Measurements from ENCODE around the gene FOLR1. TPM values are rescaled to one million over a fixed set of nuclear protein-coding genes. Genes with fewer than 3 reads are reported as not detected.
A peak's percentile ranks its signal among the peaks of the same experiment; 100 is the strongest.

FOLR1 gene
- total and polyA plus RNA-seq, 2 of the 4 experiments (the other 2 are of a cell fraction) = 0.24 TPM; not detected in 1

DNA sequence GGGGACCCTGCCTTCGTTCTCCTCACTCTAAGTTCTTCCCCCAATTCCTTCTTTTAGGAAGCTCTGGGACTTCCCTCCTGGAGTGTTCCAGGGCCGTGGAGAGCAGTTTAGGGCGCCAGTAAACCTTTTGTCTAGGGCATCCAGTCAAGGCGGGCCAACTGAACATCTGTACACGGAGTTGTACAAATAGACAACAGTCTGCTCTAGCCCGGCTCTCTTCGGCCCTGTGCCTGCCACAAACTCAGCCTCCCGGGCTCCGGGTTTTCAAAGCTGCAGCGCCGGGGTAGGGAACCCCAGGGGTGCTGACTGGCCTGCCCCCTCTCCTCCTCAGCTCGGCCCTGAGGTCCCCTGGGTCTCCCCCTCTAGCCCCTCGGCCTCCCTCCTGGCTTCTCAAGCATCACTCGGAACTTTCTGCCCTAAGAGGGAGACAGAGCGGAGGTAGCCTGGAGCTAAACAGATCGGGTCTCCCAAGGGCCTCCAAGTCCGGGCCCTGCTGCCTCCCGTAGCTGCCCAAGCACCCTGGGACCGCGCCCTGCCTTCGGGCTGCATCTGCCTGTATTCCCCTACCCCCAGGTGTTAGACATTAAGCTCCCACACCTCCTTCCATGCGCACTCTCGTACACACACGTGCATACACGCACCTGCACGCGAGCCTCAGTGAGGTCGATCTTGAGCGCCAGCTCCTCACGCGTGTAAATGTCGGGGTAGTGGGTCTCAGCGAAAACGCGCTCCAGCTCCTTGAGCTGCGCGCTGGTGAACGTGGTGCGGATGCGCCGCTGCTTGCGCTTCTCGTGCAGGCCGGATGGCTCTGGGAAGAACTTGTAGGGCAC lies 48.7 kb downstream of the FOLR1 start:
- no TSS peak for BruUV-seq (replicated peaks)

More for the DNA sequence above, 48.7 kb downstream of the FOLR1 start:
- peak overlapping the region; percentile 37; the same call in 1 of the 2 replicates for H3K14ac ChIP-seq (replicated peaks; ENCODE audit: low read depth, low read length)
- DNase-seq (no peak), ATAC-seq (ENCODE audit: low read depth) (peak; percentile 1; the same call in 1 of the 2 replicates)
- no peak overlapping the region; a peak in 1 of 4 replicates for H4K8ac ChIP-seq (ENCODE audit: low read depth in 2 of 2, low read length in 2 of 2)
- H3K4me3 ChIP-seq (ENCODE audit: insufficient read depth, low read depth, low read length) = no peak overlapping the region
- H3K18ac ChIP-seq (ENCODE audit: low read depth, low read length) = no peak overlapping the region
- H3K79me1 ChIP-seq (ENCODE audit: low read depth in 1 of 2, low read length in 2 of 2) = no peaks in the 10 kb centered on the region; a peak in 1 of 4 replicates
- H2BK120ac ChIP-seq (ENCODE audit: low read depth, low read length) = no peak overlapping the region
- peaks cover 2% of the 10 kb centered on the region; the same call in 1 of the 2 replicates for H3K9me3 ChIP-seq (ENCODE audit: control insufficient read depth, insufficient read depth, low read length)
- no peak overlapping the region for H4K91ac ChIP-seq (ENCODE audit: insufficient read depth, low read depth, low read length)
- H3K4me2 ChIP-seq (ENCODE audit: low read depth, low read length) = peak overlapping the region; percentile 3; the same call in 1 of the 2 replicates
- H3K9me1 ChIP-seq (ENCODE audit: insufficient read depth, low read length) = no peaks in the 10 kb centered on the region
- H2AFZ ChIP-seq (replicated peaks; ENCODE audit: low read length, poor library complexity) = peak overlapping the region; percentile 84
- no peak overlapping the region for H3K4ac ChIP-seq (ENCODE audit: low read depth, low read length)
- H2BK15ac ChIP-seq (ENCODE audit: low read depth, low read length) = no peak overlapping the region
- H3K36me3 ChIP-seq (ENCODE audit: control insufficient read depth, insufficient read depth, low read length) = peaks cover 23% of the 10 kb centered on the region
- intact Hi-C loops (cut with micrococcal nuclease) = no loop called here
- H3K27me3 ChIP-seq (ENCODE audit: control insufficient read depth, insufficient read depth, low read length) = peaks cover 52% of the 10 kb centered on the region
- H3K23ac ChIP-seq (ENCODE audit: low read depth, low read length) = peak overlapping the region; percentile 69
- no peak overlapping the region for H3K9ac ChIP-seq (ENCODE audit: low read depth, low read length)
- POLR2A ChIA-PET (ENCODE audit: unreplicated experiment) = no interaction called here
- CTCF ChIA-PET = no interaction called here
- no peak overlapping the region for H3K56ac ChIP-seq (ENCODE audit: extremely low read depth, insufficient read depth, low read length)
- H2BK5ac ChIP-seq (ENCODE audit: low read depth, low read length, poor library complexity, severe bottlenecking) = no peak overlapping the region
- H2AK5ac ChIP-seq (ENCODE audit: low read depth, low read length) = no peak overlapping the region
- H3K4me1 ChIP-seq (ENCODE audit: control insufficient read depth, insufficient read depth, low read length) = peaks cover 2% of the 10 kb centered on the region; the same call in 1 of the 2 replicates
- dilution Hi-C loops (cut with HindIII; ENCODE audit: low sequenced_read_pairs, unreplicated experiment) = no loop called here
- H3K27ac ChIP-seq (ENCODE audit: insufficient read depth, low read length) = no peak overlapping the region
- H4K20me1 ChIP-seq (ENCODE audit: insufficient read depth, low read length) = peaks cover 35% of the 10 kb centered on the region
- in situ Hi-C loops (cut with MboI; ENCODE audit: low sequenced_read_pairs) = no loop called here
- H2AK9ac ChIP-seq (replicated peaks; ENCODE audit: low read depth, low read length, poor library complexity) = no peak overlapping the region
- no peak overlapping the region for H4K5ac ChIP-seq (ENCODE audit: low read depth, low read length)
- WGBS, 2 experiments (ENCODE audit: extremely low coverage in 2 of 2, insufficient read length in 1 of 2) = 23% methylated on average over 8 of the region's 44 CpGs; no CpG with 5 or more reads in 1 of the 2 experiments
- H2BK20ac ChIP-seq (ENCODE audit: low read depth, low read length) = no peak overlapping the region
- TF ChIP-seq, protein P1, sequence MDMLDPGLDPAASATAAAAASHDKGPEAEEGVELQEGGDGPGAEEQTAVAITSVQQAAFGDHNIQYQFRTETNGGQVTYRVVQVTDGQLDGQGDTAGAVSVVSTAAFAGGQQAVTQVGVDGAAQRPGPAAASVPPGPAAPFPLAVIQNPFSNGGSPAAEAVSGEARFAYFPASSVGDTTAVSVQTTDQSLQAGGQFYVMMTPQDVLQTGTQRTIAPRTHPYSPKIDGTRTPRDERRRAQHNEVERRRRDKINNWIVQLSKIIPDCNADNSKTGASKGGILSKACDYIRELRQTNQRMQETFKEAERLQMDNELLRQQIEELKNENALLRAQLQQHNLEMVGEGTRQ (IDR thresholded peaks at IDR 0.05; ENCODE audit: low read depth, low read length) = no peak
- TF ChIP-seq RFX5 (IDR thresholded peaks at IDR 0.05; ENCODE audit: low read depth, low read length) (no peak), FOS (IDR thresholded peaks at IDR 0.05; ENCODE audit: low read depth, low read length) (no peak)

Measured in IMR-90 (cell line).